ENCODE measurements around the gene CDC25B.
A peak's percentile ranks its signal among the peaks of the same experiment; 100 is the strongest.

The CDC25B gene

DNA sequence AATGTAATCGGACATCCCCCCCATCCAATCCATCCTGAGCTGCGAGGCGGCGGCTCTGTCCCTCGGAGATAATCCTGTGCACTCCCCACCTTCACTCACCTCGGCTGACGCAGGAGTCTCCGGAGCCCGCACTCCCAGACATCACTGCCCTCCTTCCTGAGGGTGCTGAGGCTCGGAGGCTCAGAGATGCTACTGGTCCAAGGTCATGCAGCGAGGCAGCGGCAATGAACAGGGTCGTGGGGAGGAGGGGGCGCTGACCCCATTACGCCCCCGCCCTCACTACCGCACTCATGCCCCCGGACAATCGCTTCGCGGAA is 29.0 kb upstream of the CDC25B start:
- Histone ChIP-seq H3K9me3 (ENCODE audit: control insufficient read depth, insufficient read depth, low read depth, low read length) (no peaks in the 10 kb centered on the region), H3K36me3 (ENCODE audit: control insufficient read depth in 2 of 2, insufficient read depth in 1 of 2, low read length in 2 of 2) (peaks cover 0 to 5% of the 10 kb centered on the region in 2 experiments; a peak in 2 of 3 replicates), H3K4me3 (ENCODE audit: low read depth, low read length) (peak overlapping the region; percentile 74), H3K4me1 (ENCODE audit: control insufficient read depth, insufficient read depth, low read length) (peaks cover 7% of the 10 kb centered on the region), H3K27ac (ENCODE audit: extremely low read depth, low read depth, low read length) (peak overlapping the region; percentile 67; the same call in 1 of the 2 replicates)
- ChIA-PET CTCF (interaction anchor here (1.1 to 10.8 kb wide), 9 partner anchors 10 to 203 kb away, joined by 3 to 133 read pairs (median 10); partner anchors contain the start of gene SPEF1), POLR2A (interaction anchor here (0.7 to 3.1 kb wide), 16 partner anchors 9 to 325 kb away, joined by 3 to 36 read pairs (median 8); partner anchors contain the start of genes AP5S1, CDC25B and SPEF1)
- TF ChIP-seq ZNF140 (tag by site-specific recombination; IDR thresholded peaks at IDR 0.05) (no peak), WT1 (tag by site-specific recombination; IDR thresholded peaks at IDR 0.05) (peak; percentile 31; the same call in 1 of the 2 replicates), YY2 (tag by site-specific recombination; IDR thresholded peaks at IDR 0.05) (no peak), ZBTB20 (tag by site-specific recombination; IDR thresholded peaks at IDR 0.05) (no peak), KLF1 (tag by site-specific recombination; IDR thresholded peaks at IDR 0.05) (no peak), PRDM1 (tag by site-specific recombination; IDR thresholded peaks at IDR 0.05) (no peak), ZNF510 (tag by site-specific recombination; IDR thresholded peaks at IDR 0.05; ENCODE audit: insufficient replicate concordance) (no peak), ZFP37 (tag by site-specific recombination; IDR thresholded peaks at IDR 0.05) (0 out of 2 replicates have a peak, but pooled peaks have one; percentile 66), ZFP3 (tag by site-specific recombination; IDR thresholded peaks at IDR 0.05; ENCODE audit: low read depth) (no peak), ZBTB17 (tag by site-specific recombination; IDR thresholded peaks at IDR 0.05) (peak; percentile 35; the same call in 1 of the 2 replicates), ZNF335 (tag by site-specific recombination; conservative IDR thresholded peaks at IDR 0.05) (peak; percentile 36), SP2 (tag by site-specific recombination; IDR thresholded peaks at IDR 0.05) (no peak; the same call in 1 of the 2 replicates), HOXA7 (CRISPR knock-in tag; IDR thresholded peaks at IDR 0.05; ENCODE audit: borderline replicate concordance) (no peak), ZNF549 (tag by site-specific recombination; IDR thresholded peaks at IDR 0.05) (no peak), TRIM28 (IDR thresholded peaks at IDR 0.05; ENCODE audit: borderline replicate concordance, low read length) (no peak), KLF10 (tag by site-specific recombination; IDR thresholded peaks at IDR 0.05) (no peak), ZNF19 (tag by site-specific recombination; IDR thresholded peaks at IDR 0.05; ENCODE audit: low read depth) (no peak), SETDB1 (IDR thresholded peaks at IDR 0.05; ENCODE audit: insufficient read length, low read length) (no peak), SCRT2 (tag by site-specific recombination; IDR thresholded peaks at IDR 0.05) (no peak), ZNF791 (tag by site-specific recombination; IDR thresholded peaks at IDR 0.05) (no peak), ZNF24 (tag by site-specific recombination; IDR thresholded peaks at IDR 0.05) (no peak), FEZF1 (tag by site-specific recombination; IDR thresholded peaks at IDR 0.05) (no peak), ZFHX2 (tag by site-specific recombination; conservative IDR thresholded peaks at IDR 0.05) (no peak; the same call in 1 of the 2 replicates), ZNF341 (tag by site-specific recombination; IDR thresholded peaks at IDR 0.05; ENCODE audit: low read depth) (no peak), ZNF2 (tag by site-specific recombination; IDR thresholded peaks at IDR 0.05) (no peak), ZSCAN23 (tag by site-specific recombination; IDR thresholded peaks at IDR 0.05) (no peak), GLIS1 (tag by site-specific recombination; IDR thresholded peaks at IDR 0.05) (no peak)
- TF ChIP-seq, protein P1, sequence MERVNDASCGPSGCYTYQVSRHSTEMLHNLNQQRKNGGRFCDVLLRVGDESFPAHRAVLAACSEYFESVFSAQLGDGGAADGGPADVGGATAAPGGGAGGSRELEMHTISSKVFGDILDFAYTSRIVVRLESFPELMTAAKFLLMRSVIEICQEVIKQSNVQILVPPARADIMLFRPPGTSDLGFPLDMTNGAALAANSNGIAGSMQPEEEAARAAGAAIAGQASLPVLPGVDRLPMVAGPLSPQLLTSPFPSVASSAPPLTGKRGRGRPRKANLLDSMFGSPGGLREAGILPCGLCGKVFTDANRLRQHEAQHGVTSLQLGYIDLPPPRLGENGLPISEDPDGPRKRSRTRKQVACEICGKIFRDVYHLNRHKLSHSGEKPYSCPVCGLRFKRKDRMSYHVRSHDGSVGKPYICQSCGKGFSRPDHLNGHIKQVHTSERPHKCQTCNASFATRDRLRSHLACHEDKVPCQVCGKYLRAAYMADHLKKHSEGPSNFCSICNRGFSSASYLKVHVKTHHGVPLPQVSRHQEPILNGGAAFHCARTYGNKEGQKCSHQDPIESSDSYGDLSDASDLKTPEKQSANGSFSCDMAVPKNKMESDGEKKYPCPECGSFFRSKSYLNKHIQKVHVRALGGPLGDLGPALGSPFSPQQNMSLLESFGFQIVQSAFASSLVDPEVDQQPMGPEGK (tag by site-specific recombination; IDR thresholded peaks at IDR 0.05) = peak; percentile 66; the same call in 1 of the 2 replicates
- TF ChIP-seq, protein P2, sequence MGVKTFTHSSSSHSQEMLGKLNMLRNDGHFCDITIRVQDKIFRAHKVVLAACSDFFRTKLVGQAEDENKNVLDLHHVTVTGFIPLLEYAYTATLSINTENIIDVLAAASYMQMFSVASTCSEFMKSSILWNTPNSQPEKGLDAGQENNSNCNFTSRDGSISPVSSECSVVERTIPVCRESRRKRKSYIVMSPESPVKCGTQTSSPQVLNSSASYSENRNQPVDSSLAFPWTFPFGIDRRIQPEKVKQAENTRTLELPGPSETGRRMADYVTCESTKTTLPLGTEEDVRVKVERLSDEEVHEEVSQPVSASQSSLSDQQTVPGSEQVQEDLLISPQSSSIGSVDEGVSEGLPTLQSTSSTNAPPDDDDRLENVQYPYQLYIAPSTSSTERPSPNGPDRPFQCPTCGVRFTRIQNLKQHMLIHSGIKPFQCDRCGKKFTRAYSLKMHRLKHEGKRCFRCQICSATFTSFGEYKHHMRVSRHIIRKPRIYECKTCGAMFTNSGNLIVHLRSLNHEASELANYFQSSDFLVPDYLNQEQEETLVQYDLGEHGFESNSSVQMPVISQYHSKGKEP (tag by site-specific recombination; IDR thresholded peaks at IDR 0.05) = no peak
- TF ChIP-seq, protein P3, sequence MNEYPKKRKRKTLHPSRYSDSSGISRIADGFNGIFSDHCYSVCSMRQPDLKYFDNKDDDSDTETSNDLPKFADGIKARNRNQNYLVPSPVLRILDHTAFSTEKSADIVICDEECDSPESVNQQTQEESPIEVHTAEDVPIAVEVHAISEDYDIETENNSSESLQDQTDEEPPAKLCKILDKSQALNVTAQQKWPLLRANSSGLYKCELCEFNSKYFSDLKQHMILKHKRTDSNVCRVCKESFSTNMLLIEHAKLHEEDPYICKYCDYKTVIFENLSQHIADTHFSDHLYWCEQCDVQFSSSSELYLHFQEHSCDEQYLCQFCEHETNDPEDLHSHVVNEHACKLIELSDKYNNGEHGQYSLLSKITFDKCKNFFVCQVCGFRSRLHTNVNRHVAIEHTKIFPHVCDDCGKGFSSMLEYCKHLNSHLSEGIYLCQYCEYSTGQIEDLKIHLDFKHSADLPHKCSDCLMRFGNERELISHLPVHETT (tag by site-specific recombination; IDR thresholded peaks at IDR 0.05) = no peak
- TF ChIP-seq, protein P4, sequence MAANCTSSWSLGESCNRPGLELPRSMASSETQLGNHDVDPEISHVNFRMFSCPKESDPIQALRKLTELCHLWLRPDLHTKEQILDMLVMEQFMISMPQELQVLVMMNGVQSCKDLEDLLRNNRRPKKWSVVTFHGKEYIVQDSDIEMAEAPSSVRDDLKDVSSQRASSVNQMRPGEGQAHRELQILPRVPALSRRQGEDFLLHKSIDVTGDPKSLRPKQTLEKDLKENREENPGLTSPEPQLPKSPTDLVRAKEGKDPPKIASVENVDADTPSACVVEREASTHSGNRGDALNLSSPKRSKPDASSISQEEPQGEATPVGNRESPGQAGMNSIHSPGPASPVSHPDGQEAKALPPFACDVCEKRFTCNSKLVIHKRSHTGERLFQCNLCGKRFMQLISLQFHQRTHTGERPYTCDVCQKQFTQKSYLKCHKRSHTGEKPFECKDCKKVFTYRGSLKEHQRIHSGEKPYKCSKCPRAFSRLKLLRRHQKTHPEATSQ (tag by site-specific recombination; IDR thresholded peaks at IDR 0.05) = no peak
- TF ChIP-seq, protein P5, sequence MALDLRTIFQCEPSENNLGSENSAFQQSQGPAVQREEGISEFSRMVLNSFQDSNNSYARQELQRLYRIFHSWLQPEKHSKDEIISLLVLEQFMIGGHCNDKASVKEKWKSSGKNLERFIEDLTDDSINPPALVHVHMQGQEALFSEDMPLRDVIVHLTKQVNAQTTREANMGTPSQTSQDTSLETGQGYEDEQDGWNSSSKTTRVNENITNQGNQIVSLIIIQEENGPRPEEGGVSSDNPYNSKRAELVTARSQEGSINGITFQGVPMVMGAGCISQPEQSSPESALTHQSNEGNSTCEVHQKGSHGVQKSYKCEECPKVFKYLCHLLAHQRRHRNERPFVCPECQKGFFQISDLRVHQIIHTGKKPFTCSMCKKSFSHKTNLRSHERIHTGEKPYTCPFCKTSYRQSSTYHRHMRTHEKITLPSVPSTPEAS (tag by site-specific recombination; IDR thresholded peaks at IDR 0.05) = no peak
- TF ChIP-seq, protein P6, sequence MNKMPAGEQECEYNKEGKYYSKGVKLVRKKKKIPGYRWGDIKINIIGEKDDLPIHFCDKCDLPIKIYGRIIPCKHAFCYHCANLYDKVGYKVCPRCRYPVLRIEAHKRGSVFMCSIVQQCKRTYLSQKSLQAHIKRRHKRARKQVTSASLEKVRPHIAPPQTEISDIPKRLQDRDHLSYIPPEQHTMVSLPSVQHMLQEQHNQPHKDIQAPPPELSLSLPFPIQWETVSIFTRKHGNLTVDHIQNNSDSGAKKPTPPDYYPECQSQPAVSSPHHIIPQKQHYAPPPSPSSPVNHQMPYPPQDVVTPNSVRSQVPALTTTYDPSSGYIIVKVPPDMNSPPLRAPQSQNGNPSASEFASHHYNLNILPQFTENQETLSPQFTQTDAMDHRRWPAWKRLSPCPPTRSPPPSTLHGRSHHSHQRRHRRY (tag by site-specific recombination; IDR thresholded peaks at IDR 0.05) = no peak

All from HEK293 (cell line).